ENCODE data around the gene ALB.

ALB gene

DNA sequence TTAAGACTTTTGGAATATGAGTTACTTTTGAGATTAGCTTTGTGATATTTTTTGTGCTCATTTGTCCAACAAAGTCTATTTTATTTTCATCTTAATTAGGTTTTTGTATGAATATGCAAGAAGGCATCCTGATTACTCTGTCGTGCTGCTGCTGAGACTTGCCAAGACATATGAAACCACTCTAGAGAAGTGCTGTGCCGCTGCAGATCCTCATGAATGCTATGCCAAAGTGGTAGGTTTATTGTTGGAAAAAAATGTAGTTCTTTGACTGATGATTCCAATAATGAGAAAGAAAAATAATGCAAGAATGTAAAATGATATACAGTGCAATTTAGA lies 10.8 kb downstream of the ALB start:
- Mint-ChIP-seq H3K36me3 (no peaks in the 10 kb centered on the region), H3K4me1 (no peaks in the 10 kb centered on the region), H3K27ac (no peak overlapping the region), H3K27me3 (no peaks in the 10 kb centered on the region), H3K9me3 (no peaks in the 10 kb centered on the region), H3K4me3 (no peak overlapping the region)
- ATAC-seq (ENCODE audit: low read depth) = no peak
- DNase-seq (ENCODE audit: low spot score in 2 of 2) = no peak

DNA sequence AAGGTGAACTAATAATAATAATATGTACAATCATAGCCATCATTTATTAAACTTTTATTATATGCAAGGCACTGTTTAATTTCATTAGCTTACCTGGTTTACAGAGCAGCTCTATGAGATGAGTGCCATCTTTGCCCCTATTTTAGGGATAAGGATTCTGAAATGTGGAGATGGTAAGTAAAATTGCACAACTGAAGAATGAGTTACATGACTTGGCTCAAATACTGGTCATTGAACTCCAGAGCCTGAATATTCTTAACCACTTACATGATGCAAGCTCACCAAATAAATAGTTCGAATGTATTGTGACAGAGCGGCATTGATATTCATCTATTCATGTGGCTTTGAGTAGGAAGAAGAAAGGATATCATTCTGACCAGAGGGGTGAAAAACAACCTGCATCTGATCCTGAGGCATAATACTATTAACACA lies 11.7 kb downstream of the ALB start:
- Mint-ChIP-seq H3K4me1 (no peaks in the 10 kb centered on the region), H3K27ac (no peak overlapping the region), H3K9me3 (no peaks in the 10 kb centered on the region), H3K27me3 (no peaks in the 10 kb centered on the region), H3K36me3 (no peaks in the 10 kb centered on the region), H3K4me3 (no peak overlapping the region)
- ATAC-seq (ENCODE audit: low read depth) = no peak
- DNase-seq (ENCODE audit: low spot score in 2 of 2) = no peak

DNA sequence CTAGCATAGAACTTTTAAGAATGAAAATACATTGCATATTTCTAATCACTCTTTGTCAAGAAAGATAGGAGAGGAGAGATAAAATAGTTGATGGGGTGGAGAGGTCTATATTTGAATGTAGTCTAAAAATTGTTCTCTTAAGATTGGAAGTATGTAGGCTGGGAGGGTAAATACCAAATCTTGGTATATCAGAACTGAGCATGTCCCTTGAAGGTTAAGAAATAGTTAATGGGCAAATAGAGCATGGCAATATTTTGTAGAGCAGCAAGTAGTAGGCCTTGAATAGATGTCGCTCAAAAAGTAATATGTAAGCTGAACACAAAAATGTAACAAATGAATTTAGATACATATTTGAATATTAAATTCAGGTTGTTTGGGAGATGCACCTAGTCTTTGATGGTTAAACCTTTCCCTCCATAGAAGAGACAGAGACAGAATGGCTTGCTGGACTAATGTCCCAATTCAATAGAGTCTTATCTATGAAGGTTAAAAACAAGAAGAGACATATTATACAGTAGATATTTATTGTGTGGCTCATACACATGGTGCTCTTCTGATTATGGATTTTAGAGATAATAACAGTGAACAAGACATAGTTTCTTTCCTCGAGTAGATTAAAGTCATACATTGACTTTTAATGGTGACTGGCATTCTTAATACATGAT lies 12.5 kb downstream of the ALB start:
- H3K4me1 Mint-ChIP-seq = no peaks in the 10 kb centered on the region
- no peak for DNase-seq (ENCODE audit: low spot score in 2 of 2)
- ATAC-seq (ENCODE audit: low read depth) = no peak
- H3K27ac Mint-ChIP-seq = no peak overlapping the region
- no peaks in the 10 kb centered on the region for H3K36me3 Mint-ChIP-seq
- H3K27me3 Mint-ChIP-seq = no peaks in the 10 kb centered on the region
- H3K4me3 Mint-ChIP-seq = no peak overlapping the region
- no peaks in the 10 kb centered on the region for H3K9me3 Mint-ChIP-seq

DNA sequence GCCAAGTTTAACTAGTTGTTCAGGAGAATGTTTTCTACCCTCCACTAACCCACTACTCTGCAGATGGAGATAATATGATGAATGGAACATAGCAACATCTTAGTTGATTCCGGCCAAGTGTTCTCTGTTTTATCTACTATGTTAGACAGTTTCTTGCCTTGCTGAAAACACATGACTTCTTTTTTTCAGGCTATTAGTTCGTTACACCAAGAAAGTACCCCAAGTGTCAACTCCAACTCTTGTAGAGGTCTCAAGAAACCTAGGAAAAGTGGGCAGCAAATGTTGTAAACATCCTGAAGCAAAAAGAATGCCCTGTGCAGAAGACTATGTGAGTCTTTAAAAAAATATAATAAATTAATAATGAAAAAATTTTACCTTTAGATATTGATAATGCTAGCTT lies 13.3 kb downstream of the ALB start:
- ATAC-seq (ENCODE audit: low read depth) (no peak), DNase-seq (ENCODE audit: low spot score in 2 of 2) (no peak)
- Mint-ChIP-seq H3K27ac (no peak overlapping the region), H3K36me3 (no peaks in the 10 kb centered on the region), H3K4me3 (no peak overlapping the region), H3K9me3 (no peaks in the 10 kb centered on the region), H3K27me3 (no peaks in the 10 kb centered on the region), H3K4me1 (no peaks in the 10 kb centered on the region)

DNA sequence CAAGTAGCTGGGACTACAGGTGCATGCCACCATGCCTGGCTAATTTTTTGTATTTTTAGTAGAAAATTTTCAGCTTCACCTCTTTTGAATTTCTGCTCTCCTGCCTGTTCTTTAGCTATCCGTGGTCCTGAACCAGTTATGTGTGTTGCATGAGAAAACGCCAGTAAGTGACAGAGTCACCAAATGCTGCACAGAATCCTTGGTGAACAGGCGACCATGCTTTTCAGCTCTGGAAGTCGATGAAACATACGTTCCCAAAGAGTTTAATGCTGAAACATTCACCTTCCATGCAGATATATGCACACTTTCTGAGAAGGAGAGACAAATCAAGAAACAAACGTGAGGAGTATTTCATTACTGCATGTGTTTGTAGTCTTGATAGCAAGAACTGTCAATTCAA lies 13.9 kb downstream of the ALB start:
- no peak for DNase-seq (ENCODE audit: low spot score in 2 of 2)
- no peak for ATAC-seq (ENCODE audit: low read depth)
- Mint-ChIP-seq H3K36me3 (no peaks in the 10 kb centered on the region), H3K4me3 (no peak overlapping the region), H3K27me3 (no peaks in the 10 kb centered on the region), H3K9me3 (no peaks in the 10 kb centered on the region), H3K27ac (no peak overlapping the region), H3K4me1 (no peaks in the 10 kb centered on the region)

DNA sequence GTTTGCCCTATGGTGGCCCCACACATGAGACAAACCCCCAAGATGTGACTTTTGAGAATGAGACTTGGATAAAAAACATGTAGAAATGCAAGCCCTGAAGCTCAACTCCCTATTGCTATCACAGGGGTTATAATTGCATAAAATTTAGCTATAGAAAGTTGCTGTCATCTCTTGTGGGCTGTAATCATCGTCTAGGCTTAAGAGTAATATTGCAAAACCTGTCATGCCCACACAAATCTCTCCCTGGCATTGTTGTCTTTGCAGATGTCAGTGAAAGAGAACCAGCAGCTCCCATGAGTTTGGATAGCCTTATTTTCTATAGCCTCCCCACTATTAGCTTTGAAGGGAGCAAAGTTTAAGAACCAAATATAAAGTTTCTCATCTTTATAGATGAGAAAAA lies 14.6 kb downstream of the ALB start:
- no peak for ATAC-seq (ENCODE audit: low read depth)
- H3K4me3 Mint-ChIP-seq = no peak overlapping the region

DNA sequence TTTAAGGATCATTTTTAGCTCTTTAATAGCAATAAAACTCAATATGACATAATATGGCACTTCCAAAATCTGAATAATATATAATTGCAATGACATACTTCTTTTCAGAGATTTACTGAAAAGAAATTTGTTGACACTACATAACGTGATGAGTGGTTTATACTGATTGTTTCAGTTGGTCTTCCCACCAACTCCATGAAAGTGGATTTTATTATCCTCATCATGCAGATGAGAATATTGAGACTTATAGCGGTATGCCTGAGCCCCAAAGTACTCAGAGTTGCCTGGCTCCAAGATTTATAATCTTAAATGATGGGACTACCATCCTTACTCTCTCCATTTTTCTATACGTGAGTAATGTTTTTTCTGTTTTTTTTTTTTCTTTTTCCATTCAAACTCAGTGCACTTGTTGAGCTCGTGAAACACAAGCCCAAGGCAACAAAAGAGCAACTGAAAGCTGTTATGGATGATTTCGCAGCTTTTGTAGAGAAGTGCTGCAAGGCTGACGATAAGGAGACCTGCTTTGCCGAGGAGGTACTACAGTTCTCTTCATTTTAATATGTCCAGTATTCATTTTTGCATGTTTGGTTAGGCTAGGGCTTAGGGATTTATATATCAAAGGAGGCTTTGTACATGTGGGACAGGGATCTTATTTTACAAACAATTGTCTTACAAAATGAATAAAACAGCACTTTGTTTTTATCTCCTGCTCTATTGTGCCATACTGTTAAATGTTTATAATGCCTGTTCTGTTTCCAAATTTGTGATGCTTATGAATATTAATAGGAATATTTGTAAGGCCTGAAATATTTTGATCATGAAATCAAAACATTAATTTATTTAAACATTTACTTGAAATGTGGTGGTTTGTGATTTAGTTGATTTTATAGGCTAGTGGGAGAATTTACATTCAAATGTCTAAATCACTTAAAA lies 15.3 kb downstream of the ALB start:
- no peak for DNase-seq (ENCODE audit: low spot score in 2 of 2)
- Mint-ChIP-seq H3K4me3 (no peak overlapping the region), H3K9me3 (no peaks in the 10 kb centered on the region), H3K27ac (no peak overlapping the region), H3K4me1 (no peaks in the 10 kb centered on the region), H3K36me3 (no peaks in the 10 kb centered on the region), H3K27me3 (no peaks in the 10 kb centered on the region)
- ATAC-seq (ENCODE audit: low read depth) = no peak

More for the DNA sequence above, 14.6 kb downstream of the ALB start:
- Mint-ChIP-seq H3K27me3 (no peaks in the 10 kb centered on the region), H3K9me3 (no peaks in the 10 kb centered on the region), H3K27ac (no peak overlapping the region), H3K4me1 (no peaks in the 10 kb centered on the region), H3K36me3 (no peaks in the 10 kb centered on the region)
- DNase-seq (ENCODE audit: low spot score in 2 of 2) = no peak

DNA sequence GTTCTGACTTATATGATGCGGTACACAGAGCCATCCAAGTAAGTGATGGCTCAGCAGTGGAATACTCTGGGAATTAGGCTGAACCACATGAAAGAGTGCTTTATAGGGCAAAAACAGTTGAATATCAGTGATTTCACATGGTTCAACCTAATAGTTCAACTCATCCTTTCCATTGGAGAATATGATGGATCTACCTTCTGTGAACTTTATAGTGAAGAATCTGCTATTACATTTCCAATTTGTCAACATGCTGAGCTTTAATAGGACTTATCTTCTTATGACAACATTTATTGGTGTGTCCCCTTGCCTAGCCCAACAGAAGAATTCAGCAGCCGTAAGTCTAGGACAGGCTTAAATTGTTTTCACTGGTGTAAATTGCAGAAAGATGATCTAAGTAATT lies 16.5 kb downstream of the ALB start:
- ATAC-seq (ENCODE audit: low read depth) (no peak), DNase-seq (ENCODE audit: low spot score in 2 of 2) (no peak)
- no peaks in the 10 kb centered on the region for H3K4me1 Mint-ChIP-seq
- no peaks in the 10 kb centered on the region for H3K9me3 Mint-ChIP-seq
- H3K36me3 Mint-ChIP-seq = no peaks in the 10 kb centered on the region
- H3K4me3 Mint-ChIP-seq = no peak overlapping the region
- no peak overlapping the region for H3K27ac Mint-ChIP-seq
- H3K27me3 Mint-ChIP-seq = no peaks in the 10 kb centered on the region

DNA sequence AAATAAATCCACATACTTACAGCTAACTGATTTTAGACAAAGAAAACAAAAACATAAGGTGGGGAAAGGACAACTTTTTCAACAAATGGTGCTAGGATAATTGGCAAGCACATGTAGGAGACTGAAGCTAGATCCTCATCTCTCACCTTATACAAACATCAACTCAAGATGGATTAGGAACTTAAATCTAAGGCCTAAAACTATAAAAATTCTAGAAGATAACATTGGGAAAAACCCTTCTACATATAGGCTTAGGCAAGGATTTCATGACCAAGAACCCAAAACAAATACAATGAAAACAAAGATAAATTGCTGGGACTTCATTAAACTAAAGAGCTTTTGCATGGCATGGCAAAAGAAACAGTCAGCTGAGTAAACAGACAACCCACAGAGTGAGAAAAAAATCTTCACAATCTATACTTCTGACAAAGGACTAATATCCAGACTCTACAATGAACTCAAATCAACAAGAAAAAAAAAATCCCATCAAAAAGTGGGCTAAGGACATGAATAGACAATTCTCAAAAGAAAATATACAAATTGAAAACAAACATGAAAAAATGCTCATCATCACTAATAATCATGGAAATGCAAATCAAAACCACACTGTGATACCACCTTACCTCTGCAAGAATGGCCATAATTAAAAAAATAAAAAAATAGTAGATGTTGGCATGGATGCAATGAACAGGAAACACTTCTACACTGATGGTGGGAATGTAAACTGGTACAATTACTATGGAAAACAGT lies 17.8 kb downstream of the ALB start:
- DNase-seq (ENCODE audit: low spot score in 2 of 2) (no peak), ATAC-seq (ENCODE audit: low read depth) (no peak)
- H3K27me3 Mint-ChIP-seq = peaks cover 2% of the 10 kb centered on the region
- no peak overlapping the region for H3K4me3 Mint-ChIP-seq
- H3K36me3 Mint-ChIP-seq = no peaks in the 10 kb centered on the region
- H3K4me1 Mint-ChIP-seq = no peaks in the 10 kb centered on the region
- H3K9me3 Mint-ChIP-seq = no peaks in the 10 kb centered on the region
- H3K27ac Mint-ChIP-seq = no peak overlapping the region

DNA sequence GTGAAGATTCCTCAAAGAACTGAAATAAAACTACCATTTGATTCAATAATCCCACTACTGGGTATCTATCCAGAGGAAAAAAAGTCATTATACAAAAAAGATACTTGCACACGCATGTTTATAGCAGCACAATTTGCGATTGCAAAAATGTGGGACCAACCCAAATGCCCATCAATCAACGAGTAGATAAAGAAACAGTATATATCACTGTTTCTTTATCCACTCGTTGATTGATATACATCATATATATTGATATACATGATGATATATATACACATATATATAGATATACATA lies 18.3 kb downstream of the ALB start:
- ATAC-seq (ENCODE audit: low read depth) (no peak), DNase-seq (ENCODE audit: low spot score in 2 of 2) (no peak)
- Mint-ChIP-seq H3K9me3 (no peaks in the 10 kb centered on the region), H3K36me3 (no peaks in the 10 kb centered on the region), H3K27ac (no peak overlapping the region), H3K4me1 (no peaks in the 10 kb centered on the region), H3K27me3 (peaks cover 2% of the 10 kb centered on the region), H3K4me3 (no peak overlapping the region)

DNA sequence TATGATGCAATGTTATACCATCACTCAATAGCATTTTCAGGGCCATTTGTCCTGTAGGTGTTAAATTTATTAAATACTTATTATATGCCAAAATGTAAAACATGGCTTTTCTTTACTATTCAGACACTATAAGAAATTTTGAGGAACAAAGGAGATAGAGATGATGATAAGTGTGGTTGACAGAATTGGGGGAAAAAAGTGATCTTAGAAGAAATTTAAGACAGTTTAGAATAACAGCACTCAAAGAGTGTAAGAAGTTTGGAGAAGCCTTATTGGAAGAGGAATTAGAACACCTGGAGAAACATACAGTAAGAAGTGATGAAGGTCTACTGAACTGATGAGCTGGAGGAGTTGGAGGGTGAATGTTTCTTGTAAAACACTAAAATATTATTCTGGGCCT lies 19.1 kb downstream of the ALB start:
- Mint-ChIP-seq H3K9me3 (no peaks in the 10 kb centered on the region), H3K27ac (no peak overlapping the region), H3K36me3 (no peaks in the 10 kb centered on the region), H3K4me3 (no peak overlapping the region), H3K4me1 (no peaks in the 10 kb centered on the region), H3K27me3 (peaks cover 2% of the 10 kb centered on the region)
- ATAC-seq (ENCODE audit: low read depth) (no peak), DNase-seq (ENCODE audit: low spot score in 2 of 2) (no peak)

DNA sequence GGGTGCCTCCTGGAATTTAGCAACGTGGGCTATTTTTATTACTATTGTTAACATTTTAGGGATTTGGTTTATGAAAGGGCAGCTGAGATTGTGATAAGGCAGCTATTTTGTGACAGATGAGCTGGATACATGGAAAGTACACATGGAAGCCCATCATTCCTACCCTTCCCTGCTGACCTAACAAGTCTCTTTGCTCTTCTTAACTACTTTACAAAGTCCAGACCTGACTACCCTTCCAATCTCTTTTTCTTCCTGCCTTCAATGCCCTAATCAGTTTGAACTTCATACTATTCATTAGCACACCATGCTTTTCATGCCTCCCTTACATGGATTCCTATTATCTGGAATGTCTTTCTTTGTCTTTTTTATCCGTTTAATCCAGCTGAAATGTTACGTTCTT lies 22.6 kb downstream of the ALB start:
- ATAC-seq (ENCODE audit: low read depth) (no peak), DNase-seq (ENCODE audit: low spot score in 2 of 2) (no peak)
- no peak overlapping the region for H3K27ac Mint-ChIP-seq
- H3K27me3 Mint-ChIP-seq = peaks cover 2% of the 10 kb centered on the region
- no peaks in the 10 kb centered on the region for H3K9me3 Mint-ChIP-seq
- H3K36me3 Mint-ChIP-seq = no peaks in the 10 kb centered on the region
- no peaks in the 10 kb centered on the region for H3K4me1 Mint-ChIP-seq
- no peak overlapping the region for H3K4me3 Mint-ChIP-seq

DNA sequence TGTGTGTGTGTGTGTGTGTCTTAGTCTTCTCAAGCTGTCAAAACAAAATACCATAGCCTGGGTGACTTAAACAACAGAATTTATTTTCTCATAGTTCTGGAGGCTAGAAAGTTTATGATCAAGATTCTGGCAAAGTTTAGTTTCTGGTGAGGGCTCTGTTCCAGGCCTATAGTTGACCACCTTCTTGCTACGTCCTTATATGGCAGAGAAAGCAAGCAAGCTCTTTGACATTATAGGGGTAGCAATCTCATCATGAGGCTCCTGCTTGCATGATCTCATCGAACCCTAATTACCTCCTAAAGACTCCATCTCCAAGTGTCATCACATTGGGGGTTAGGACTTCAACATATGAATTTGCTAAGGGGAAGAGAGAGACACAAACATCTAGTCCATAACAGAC lies 25.0 kb downstream of the ALB start:
- Mint-ChIP-seq H3K4me1 (no peaks in the 10 kb centered on the region), H3K36me3 (no peaks in the 10 kb centered on the region), H3K27ac (no peak overlapping the region), H3K4me3 (no peak overlapping the region), H3K9me3 (no peaks in the 10 kb centered on the region), H3K27me3 (peaks cover 4% of the 10 kb centered on the region)
- DNase-seq (ENCODE audit: low spot score in 2 of 2) = no peak
- no peak for ATAC-seq (ENCODE audit: low read depth)

DNA sequence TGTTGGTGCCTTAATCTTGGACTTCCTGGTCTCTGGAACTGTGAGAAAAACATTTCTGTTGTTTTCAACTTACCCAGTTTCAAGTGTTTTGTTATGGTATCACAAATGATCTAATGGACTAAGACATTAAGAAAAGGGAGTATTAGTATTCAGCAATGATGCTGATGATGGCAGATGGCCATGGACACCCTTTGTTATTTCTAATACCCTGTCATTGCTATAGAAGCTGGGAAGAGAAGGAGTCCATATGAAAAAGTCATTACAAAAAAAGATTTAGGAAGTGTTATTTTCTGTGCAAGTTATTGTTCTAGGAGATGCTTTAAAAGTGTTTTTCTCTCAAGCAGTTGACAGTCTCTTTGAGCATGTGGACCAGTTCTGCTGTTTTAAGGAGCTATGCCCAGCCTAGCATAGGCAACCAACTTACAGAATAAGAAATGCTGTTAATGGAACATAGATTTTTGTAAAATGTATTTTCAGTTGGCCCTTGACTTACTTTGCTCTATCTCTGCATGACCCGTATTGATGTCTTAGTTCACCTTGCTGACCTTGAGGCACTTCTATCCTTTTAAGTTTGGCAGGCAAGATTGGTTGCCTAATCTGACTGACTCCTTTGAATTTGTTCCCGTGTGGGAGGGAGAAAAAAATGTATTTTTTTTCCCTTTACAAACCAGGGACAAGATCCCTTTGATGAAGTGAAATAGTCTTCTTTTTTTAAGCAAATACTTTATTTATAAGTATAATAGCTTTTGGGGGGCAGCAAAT lies 25.9 kb downstream of the ALB start:
- Mint-ChIP-seq H3K4me1 (no peaks in the 10 kb centered on the region), H3K4me3 (no peak overlapping the region), H3K36me3 (no peaks in the 10 kb centered on the region), H3K9me3 (no peaks in the 10 kb centered on the region), H3K27ac (no peak overlapping the region), H3K27me3 (peaks cover 6% of the 10 kb centered on the region)
- DNase-seq (ENCODE audit: low spot score in 2 of 2) (no peak), ATAC-seq (ENCODE audit: low read depth) (no peak)

Data from memory B cell (primary cell).